Coronary artery (tissue), 2 donors: ENCODE results near the gene RASL10B.
A peak's percentile ranks its signal among the peaks of the same experiment; 100 is the strongest.
"Not testable (repeated sequence)": the region's sequence is repeated elsewhere in the genome, so short reads cannot be mapped to it uniquely, and the experiment has no call there.

Experiments
- DNase-seq: peaks from one replicate; pipeline ENCODE4 v3.0.0-alpha.2; 2017; ENCODE audit warnings: low spot score
- H3K27ac ChIP-seq, 2 donors: fragments of 200-600 bp; sonication (generic); one replicate each; pipeline ENCODE4 v1.5.1; 2016 to 2019
- H3K4me3 ChIP-seq: fragments of 200-600 bp; sonication (generic); 2 replicates; pipeline ENCODE4 v1.5.1; 2016; ENCODE audit warnings: mild to moderate bottlenecking, moderate library complexity
- TF ChIP-seq, protein P1 (sequence below): fragments of 200-600 bp; sonication (generic); IDR thresholded peaks from one replicate; pipeline ENCODE4 v1.5.1; 2019; ENCODE audit warnings: antibody characterized with exemption

RASL10B gene

DNA sequence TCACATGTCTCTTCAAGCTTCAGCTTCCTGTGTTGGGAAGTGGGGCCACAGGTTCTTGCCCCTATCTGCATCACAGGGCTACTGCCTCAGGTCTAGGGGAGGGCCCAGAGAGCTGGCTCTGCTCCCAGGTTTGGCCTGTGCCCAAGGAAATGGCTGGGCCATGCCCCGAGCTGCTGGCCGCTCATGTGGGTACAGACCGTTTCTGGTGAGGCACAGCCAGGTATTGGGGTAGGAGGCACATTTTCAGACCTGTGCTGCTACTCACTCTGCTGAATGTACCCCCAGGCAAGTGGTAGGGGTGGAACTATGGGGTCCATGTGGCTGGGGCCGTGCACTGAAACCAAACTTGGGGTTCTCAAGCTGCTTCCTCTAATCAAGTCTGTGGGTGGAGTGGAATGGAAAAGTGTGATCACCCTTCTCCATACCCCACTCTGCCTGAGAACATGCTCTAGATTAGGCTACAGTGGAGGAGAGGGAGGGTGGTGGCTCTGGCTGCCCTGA, 17.0 kb downstream of the RASL10B start:
- TF ChIP-seq, protein P1, sequence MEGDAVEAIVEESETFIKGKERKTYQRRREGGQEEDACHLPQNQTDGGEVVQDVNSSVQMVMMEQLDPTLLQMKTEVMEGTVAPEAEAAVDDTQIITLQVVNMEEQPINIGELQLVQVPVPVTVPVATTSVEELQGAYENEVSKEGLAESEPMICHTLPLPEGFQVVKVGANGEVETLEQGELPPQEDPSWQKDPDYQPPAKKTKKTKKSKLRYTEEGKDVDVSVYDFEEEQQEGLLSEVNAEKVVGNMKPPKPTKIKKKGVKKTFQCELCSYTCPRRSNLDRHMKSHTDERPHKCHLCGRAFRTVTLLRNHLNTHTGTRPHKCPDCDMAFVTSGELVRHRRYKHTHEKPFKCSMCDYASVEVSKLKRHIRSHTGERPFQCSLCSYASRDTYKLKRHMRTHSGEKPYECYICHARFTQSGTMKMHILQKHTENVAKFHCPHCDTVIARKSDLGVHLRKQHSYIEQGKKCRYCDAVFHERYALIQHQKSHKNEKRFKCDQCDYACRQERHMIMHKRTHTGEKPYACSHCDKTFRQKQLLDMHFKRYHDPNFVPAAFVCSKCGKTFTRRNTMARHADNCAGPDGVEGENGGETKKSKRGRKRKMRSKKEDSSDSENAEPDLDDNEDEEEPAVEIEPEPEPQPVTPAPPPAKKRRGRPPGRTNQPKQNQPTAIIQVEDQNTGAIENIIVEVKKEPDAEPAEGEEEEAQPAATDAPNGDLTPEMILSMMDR: no peak
- H3K27ac ChIP-seq: no peak overlapping the region
- no peak for DNase-seq
- H3K4me3 ChIP-seq: no peak overlapping the region

DNA sequence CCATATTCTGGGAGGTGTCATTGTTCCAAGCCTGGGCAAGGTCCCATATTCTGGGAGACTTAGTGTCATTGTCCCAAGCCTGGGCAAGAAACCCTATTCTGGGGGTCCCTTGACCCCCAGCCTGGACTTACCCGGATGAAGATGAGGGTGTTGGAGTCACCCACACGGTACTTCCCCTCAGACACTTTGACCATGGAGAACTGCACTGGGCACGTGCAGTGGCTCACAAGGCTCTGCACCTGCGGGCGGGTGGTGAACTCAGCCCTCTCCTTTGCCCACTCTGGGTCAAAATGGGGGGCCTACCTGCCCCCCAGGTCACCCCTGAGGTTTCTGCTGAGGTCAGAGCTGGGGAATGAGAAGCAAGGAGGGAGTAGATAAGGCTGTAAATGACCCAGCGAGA, 17.5 kb downstream of the RASL10B start:
- no peak overlapping the region for H3K27ac ChIP-seq
- TF ChIP-seq, protein P1: no peak
- no peak for DNase-seq
- H3K4me3 ChIP-seq: no peak overlapping the region

DNA sequence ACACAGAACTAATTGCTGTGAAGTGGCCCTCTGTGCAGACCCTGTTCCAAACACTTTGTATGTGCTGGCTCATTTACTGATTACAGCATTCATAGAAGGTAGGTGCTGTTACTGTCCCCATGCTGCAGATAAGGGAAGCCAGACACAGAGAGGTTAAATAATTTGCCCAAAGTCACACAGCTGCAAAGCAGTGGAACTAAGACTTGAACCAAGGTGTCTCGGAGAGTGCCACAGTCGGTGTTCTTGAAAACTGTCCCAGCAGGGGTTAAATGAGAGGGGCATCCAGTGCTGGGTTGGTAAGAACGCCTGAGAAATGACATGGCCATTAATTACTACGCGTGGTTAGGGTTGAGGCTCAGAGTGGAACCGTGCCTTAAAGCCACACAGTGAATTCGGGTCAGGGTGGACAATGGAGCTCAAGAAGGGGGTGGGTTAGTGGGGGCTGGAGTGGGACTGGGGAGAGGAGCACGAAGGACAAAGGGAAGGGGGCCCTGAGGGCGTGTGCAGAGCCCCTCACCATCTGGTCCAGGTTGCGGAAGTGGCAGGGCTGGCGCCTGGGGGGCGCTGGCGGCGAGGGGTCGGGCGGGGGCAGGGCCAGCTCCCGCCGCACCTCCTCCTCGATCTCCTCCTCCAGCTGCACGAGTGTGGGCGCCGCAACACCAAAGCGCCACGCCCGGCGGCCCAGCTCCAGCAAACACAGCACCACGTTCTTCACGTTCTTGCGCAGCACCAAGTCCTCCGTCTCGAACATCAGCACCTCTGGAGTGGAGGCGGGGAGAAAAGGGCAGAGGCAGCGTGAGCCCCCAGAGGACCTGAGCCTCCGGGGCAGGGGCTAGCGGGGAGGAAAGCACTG, 18.3 kb downstream of the RASL10B start:
- Histone ChIP-seq H3K27ac (no peak overlapping the region), H3K4me3 (peak overlapping the region; percentile 13)
- TF ChIP-seq, protein P1: no peak
- DNase-seq: no peak

DNA sequence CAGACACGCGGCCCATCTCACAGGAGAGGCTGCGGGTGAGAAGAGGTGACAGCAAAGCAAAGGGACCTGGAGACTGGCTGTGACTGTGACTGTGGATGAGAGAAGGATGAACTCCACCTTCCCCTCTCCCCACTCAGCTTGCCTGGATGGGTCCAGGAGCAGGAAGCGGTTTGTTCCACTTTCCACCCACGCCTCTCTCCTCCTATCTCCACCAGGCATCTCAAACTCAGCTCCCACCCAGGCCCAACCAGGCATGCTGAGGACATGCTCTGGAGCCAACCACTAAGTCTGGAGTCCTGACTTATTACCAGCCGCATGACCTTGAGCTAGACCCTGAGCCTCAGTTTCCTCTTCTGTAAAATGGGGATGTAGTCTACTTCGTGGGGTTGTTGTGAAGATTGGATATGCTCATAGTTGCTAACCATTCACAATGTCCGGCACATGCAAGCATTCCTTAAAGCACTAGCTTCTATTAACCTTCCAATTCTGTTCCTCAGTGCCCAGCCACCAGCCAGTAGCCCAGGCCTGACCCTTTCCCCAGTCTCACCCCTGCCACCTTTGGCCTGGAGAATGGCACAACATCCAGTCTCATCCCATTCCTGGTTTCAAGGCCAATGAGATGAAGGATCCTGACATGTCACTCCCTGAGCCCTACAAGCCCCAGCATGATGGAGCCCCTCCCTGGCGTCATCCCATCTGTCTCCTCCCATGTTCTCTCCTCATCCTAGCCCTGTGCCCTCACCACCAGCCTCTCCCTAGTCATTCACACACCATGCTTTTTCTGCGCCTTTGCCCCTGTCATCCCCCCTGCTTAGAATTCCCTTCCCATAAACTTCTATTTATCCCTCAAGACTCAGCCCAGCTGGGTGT, 19.3 kb downstream of the RASL10B start:
- H3K4me3 ChIP-seq: no peak overlapping the region
- TF ChIP-seq, protein P1: no peak
- no peak overlapping the region for H3K27ac ChIP-seq
- no peak for DNase-seq

DNA sequence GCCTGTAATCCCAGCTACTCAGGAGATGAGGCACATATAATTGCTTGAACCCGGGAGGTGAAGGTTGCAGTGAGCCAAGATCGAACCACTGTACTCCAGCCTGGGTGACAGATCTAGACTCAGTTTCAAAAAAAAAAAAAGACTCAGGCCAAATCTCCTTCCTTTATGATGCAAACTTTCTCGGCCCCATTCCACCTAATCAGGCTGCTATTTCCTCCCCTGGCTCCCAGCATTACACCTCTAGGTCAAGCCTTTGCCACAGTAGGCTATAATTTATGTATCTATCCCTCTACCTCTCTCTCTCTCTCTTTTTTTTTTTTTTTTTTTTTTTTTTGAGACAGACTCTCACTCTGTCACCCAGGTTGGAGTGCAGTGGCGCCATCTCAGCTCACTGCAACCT, 20.1 kb downstream of the RASL10B start:
- not testable (repeated sequence) for DNase-seq, H3K4me3 ChIP-seq, H3K27ac ChIP-seq

DNA sequence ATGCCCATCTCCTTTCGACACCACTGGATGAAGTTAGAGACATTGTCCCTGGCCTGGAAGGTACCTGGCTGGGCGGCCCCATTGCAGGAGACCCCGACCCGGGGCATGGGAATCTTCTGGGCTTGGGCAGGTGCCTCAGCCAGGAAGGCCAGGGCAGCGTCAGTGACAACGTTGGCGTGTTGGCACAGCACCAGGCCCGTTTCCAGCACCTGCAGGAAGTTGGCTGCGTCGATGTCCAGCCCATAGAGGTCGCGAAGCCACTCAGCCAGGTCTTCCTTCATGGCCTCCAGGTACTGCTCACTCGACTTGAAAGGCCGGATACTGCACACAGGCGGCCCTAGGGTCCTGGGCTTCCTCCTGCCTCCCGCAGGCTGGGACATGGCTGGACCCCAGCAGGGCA, 21.0 kb downstream of the RASL10B start:
- H3K27ac ChIP-seq: no peak overlapping the region
- TF ChIP-seq, protein P1: no peak
- H3K4me3 ChIP-seq: no peak overlapping the region
- DNase-seq: no peak

DNA sequence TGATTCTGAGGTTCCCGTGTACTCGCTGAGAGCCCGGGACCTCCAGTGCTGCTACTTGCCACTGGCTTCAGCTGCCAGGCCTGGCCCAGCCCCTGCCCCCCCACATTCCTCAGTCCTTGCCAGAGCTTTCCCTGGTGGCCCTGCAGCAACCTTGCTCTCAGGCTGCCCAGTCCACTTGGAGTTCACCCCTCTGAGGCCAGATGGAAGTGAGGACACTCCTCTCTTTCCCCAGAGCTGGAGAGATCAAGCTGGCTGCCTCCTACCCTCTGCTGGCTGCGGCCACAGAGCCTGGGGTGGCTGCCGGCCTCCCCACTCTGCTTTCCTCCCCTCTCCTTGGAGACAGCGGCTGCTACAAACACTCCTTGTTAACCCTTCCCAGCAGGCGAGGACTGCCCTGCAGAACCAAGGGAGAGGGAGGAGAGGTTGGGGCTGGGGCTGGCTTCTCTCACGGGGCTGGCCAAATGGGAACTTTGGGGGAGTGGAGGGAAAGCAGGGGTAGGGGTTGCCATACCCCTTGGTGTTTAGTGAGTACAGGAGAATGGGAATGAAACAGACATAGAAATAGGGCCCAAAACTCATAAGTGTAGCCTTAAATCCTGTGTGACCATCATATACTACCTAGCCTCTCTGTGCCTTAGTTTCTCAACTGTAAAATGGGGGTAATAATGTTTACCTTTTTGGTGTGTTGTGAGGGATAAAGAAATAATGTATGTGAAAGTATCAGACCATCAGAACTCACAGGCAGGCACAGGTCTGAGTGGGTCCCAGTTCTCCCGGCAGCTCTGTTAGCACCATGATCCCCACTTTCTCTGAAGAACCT, 21.7 kb downstream of the RASL10B start, which contains the start of gene GAS2L2:
GAS2L2 (minus strand) TSS at position 295 of the 820 bp plus-strand sequence. CDS start 389 bp downstream, outside the sequence.
- Histone ChIP-seq H3K27ac (no peak within 1 kb of the TSS), H3K4me3 (no peak within 1 kb of the TSS)
- TF ChIP-seq, protein P1: no peak
- no peak for DNase-seq
